ENCODE data around the gene ZBTB44.

ZBTB44 gene

GRCh38 chr11:130213143-130213978 lies 101.4 kb downstream of the ZBTB44 start:
- no peak for DNase-seq

DNA sequence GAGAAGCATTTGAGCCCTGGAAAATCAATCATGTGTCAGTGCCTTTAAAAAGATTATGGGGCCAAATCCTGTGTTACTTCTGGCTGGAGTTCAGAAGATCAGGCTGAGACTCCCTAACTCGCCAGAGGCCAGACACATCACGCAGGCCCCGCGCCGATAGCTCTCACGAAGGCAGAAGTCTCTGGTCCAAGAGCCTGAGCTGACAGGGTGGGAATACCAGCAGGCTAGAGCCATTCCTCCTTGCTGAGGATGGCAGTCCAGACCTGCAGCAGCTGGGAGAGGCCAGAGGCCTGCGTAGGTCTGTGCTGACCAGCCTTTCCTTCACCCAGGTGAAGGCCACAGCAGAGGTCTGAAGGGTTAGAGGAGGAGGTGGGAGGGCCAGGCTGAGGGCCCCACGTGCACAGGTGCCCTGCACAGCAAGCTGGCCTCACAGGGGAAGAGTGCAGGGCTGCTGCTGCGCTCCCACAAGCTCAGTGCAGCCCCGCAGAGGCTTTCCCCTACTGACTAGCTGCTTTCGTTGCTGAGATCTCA lies 102.2 kb downstream of the ZBTB44 start:
- DNase-seq = no peak

DNA sequence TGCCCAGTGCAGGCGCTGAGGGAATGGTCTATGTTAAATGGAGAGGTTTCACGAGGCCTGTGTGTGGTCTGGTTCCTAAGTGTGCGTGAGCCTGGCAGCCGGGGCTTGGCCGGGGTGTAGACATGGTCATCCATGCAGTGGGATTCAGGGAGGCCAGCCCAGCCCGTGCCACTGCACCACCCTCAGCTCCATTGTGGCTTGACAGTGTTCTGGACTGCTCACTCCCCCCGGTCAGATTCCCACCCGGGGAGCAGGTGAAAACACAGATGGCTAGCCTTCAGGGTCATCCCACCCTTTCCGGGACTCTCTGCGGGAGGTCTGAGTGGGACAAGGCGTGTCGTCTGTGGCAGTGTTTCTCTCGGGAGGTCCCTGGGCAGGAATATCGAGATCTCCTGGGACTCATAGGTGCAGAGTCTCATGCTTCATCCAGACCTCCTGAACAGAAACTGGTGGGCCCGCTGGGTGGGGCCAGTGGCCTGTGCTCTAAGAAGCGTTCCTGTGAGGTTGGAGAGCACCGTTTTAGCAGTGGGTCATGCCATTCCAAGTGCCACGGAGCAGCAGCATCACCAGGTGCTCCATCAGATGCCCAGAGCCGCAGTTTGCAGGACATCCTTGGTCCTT lies 102.8 kb downstream of the ZBTB44 start:
- no peak for DNase-seq

- no peak for DNase-seq
Measured at GRCh38 chr11:130211144-130211543, 103.6 kb downstream of the ZBTB44 start.

GRCh38 chr11:130209954-130210854 lies 104.5 kb downstream of the ZBTB44 start:
- DNase-seq = no peak

DNA sequence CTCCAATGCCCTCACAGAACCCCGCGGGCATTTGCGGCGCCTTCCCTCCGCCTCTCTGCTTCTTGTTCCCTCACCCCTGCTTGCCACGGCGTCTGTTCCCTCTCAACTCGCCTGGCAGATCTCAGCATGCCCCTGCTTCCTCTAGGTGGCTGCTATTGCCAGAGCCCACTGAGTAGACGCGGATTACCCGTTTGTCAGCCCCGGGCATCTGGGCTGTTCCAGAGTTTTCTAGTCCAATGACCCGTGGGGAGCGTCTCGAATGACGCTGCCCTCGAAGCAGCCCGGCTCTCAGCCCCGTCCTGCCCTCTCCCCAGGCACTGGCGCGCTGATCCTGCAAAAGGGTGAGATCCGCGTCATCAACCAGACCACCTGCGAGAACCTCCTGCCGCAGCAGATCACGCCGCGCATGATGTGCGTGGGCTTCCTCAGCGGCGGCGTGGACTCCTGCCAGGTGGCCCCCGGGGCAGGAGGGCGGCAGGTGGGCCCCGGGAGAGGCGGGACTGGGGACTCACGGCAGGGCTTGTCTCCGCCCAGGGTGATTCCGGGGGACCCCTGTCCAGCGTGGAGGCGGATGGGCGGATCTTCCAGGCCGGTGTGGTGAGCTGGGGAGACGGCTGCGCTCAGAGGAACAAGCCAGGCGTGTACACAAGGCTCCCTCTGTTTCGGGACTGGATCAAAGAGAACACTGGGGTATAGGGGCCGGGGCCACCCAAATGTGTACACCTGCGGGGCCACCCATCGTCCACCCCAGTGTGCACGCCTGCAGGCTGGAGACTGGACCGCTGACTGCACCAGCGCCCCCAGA lies 105.4 kb downstream of the ZBTB44 start:
- no peak for DNase-seq

DNA sequence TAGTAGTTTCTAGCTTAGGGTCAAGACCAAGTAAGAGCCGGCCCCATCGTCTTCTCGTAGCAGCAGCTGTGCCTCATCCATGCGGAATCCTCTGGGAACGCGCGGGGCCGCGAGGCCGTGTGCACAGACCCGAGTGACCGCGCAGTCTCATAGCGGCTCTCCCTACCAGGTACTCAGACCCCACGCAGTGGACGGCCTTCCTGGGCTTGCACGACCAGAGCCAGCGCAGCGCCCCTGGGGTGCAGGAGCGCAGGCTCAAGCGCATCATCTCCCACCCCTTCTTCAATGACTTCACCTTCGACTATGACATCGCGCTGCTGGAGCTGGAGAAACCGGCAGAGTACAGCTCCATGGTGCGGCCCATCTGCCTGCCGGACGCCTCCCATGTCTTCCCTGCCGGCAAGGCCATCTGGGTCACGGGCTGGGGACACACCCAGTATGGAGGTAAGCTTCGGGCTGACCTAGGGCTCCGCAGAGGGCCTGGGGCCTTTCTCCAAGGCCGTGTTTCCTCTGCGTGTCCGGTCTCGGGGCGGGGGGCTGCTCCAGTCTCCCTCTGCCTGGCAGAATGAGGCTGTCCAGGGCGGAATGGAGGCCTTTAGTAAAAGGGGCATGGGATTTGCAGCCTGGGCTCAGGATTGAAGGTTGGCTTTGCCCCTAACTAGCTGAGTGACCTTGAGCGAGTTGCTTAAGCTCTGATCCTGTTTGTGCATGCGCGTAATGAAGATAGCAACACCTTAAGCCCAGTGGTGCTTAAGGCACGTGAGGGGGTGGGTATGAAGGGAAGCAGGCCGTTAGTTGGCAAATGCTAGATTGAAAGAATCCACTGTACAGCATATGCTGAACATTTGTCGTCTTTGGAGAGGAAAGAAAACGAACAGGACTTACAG lies 106.2 kb downstream of the ZBTB44 start:
- no peak for DNase-seq

- DNase-seq = no peak
Measured at GRCh38 chr11:130206141-130206540, 108.6 kb downstream of the ZBTB44 start.

DNA sequence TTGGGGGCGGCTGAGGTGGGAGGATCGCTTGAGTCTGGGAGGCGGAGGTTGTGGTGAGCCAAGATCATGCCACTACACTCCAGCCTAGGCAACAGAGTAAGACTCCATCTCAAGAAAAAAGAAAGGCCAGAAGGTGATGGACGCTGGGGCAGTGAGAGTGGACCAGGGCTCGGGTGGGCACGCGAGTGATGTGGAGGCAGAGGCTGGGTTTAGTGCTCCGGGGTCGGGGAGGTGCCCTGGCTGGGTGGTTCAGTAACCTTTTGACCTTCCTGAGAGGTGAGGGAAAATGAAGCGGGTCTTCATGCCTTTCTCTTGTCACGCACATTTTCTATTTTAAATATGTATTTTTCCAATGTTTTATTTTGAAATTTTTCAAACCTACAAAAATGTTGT lies 110.0 kb downstream of the ZBTB44 start:
- DNase-seq = no peak

DNA sequence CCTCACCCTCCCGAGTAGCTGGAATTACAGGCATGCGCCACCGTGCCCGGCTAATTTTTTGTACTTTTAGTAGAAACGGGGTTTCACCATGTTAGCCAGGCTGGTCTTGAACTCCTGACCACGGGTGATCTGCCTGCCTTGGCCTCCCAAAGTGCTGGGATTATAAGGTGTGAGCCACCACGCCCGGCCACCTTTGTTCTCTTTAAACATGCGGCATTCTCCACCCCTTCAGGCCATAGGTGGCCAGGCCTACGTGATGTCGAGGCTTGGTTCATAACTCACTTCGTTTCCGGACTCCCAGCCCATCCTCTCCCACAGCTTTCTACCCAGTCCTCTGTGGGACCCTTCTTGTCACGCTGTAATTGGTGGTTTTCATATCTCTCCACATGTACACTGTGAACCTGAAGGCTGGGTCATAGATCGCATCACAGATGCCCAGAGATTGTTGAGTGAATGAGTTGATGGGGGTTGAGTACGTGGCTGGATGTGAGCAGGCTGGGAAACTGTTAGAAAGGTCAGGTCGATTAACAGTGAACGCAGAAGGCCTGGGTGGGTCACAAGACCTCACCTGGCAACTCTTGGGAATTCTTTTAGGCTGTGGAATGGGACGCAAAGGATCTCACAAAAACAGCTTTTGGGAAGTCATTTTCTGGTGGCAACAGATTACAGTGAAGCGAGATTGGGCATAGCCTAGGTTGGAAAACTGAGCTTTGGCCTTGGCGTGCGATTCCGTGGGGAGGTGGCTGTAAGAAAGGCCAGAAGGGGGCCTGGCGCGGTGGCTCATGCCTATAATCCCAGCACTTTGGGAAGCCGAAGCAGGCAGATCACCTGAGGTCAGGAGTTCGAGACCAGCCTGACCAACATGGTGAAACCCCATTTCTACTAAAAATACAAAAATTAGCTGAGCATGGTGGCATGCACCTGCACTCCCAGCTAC lies 110.7 kb downstream of the ZBTB44 start:
- DNase-seq = no peak

GRCh38 chr11:130202818-130203689 lies 111.7 kb downstream of the ZBTB44 start:
- DNase-seq = no peak

GRCh38 chr11:130202009-130202817 lies 112.5 kb downstream of the ZBTB44 start:
- DNase-seq = no peak

DNA sequence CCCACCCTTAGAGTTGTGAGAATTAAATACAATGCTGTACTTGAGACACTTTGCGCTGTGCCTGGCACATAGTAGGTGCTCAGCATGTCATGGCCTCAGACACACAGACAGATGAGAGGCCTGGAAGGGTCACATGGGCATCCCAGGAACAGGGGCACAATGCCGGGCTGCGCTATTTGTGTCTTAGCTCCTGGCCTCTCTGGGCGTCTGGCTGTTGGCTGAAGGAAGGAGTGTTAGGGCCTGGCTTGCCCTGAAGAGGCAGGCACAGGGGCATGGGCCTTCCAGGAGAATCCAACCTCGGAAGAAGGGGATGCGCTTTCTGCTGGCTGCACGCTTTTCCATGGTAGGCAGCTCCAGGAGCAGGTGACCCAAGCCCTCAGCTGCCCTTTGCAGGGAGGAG lies 113.7 kb downstream of the ZBTB44 start:
- no peak for DNase-seq

GRCh38 chr11:130199792-130200191 lies 114.9 kb downstream of the ZBTB44 start:
- DNase-seq = no peak

- no peak for DNase-seq
Measured at GRCh38 chr11:130198964-130199363, 115.8 kb downstream of the ZBTB44 start.

GRCh38 chr11:130198292-130198691 lies 116.4 kb downstream of the ZBTB44 start:
- DNase-seq = no peak

- no peak for DNase-seq
Measured at GRCh38 chr11:130197386-130198035, 117.2 kb downstream of the ZBTB44 start.
